ENCODE results near the gene COPE.

- TF ChIP-seq POLR2AphosphoS5 (IDR thresholded peaks at IDR 0.05) = no peak
- TF ChIP-seq CTCF (IDR thresholded peaks at IDR 0.05) = no peak
- no peak for TF ChIP-seq POLR2A (IDR thresholded peaks at IDR 0.05)
These were observed 32.6 kb upstream of the COPE start for GRCh38 chr19:18951721-18952281.
